Neuron (in vitro differentiated cells): ENCODE measurements around the gene STAC.
"Not testable (repeated sequence)": the region's sequence is repeated elsewhere in the genome, so short reads cannot be mapped to it uniquely, and the experiment has no call there.

Experiments
- H2AFZ ChIP-seq: one replicate; pipeline ENCODE4 v1.6.1; 2013; ENCODE audit warnings: low read depth, mild to moderate bottlenecking, inconsistent platforms, low read length, moderate library complexity
- H3K27me3 ChIP-seq: one replicate; pipeline ENCODE4 v1.6.1; 2013; ENCODE audit warnings: low read length; ENCODE audit not compliant: insufficient read depth
- H3K36me3 ChIP-seq: one replicate; pipeline ENCODE4 v1.6.1; 2013; ENCODE audit warnings: low read length; ENCODE audit not compliant: insufficient read depth
- H3K4me1 ChIP-seq: one replicate; pipeline ENCODE4 v1.6.1; 2013; ENCODE audit warnings: low read length; ENCODE audit not compliant: insufficient read depth
- H3K4me3 ChIP-seq: 2 replicates; pipeline ENCODE4 v1.5.1; 2013; ENCODE audit warnings: mild to moderate bottlenecking, low read length, moderate library complexity
- H3K9me3 ChIP-seq: one replicate; pipeline ENCODE4 v1.6.1; 2013; ENCODE audit warnings: low read length

Gene STAC

DNA sequence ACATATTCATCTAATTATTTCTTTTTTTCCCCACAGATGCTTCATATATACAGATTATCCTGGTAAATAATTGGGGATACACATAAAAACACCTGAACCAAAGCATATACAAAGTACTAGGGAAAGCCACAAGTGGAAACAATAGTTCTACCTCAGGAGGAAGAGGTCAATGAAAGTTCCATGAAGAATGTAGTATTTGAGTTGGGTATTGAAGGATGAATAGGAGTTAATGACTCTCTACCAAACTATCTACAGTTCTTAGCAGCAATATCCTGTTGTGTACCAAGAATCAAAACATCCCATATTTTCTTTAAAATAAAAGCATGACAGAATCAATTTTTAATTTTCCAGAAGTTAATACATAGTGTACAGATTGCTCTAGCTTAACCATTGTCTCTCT is 78.9 kb downstream of the STAC start:
- no peak overlapping the region for H3K4me3 ChIP-seq
- H3K36me3 ChIP-seq = no peaks in the 10 kb centered on the region
- H3K27me3 ChIP-seq = no peaks in the 10 kb centered on the region
- no peaks in the 10 kb centered on the region for H3K4me1 ChIP-seq
- no peak overlapping the region for H2AFZ ChIP-seq
- no peaks in the 10 kb centered on the region for H3K9me3 ChIP-seq

DNA sequence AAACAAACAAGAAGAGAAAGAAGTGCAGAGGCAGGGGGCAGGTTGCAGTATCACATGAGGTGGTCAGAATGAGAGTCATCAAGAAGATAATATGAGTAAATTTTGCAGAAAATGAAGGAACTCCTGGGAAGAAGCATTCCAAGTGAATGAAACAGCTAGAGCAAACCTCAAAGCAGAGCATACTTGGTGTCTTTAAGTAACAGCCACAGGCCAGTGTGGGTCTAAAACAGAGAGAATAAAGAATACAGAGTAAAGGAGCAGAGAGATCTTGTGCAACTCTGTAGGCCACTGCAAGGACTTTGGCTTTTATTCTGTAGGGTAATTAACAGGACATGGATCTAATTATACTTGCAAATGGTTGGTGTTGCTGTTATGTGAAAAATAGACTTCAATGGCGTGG is 81.3 kb downstream of the STAC start:
- Histone ChIP-seq H3K4me3 (no peak overlapping the region), H3K36me3 (no peaks in the 10 kb centered on the region), H2AFZ (no peak overlapping the region), H3K27me3 (no peaks in the 10 kb centered on the region), H3K4me1 (no peaks in the 10 kb centered on the region), H3K9me3 (no peaks in the 10 kb centered on the region)

DNA sequence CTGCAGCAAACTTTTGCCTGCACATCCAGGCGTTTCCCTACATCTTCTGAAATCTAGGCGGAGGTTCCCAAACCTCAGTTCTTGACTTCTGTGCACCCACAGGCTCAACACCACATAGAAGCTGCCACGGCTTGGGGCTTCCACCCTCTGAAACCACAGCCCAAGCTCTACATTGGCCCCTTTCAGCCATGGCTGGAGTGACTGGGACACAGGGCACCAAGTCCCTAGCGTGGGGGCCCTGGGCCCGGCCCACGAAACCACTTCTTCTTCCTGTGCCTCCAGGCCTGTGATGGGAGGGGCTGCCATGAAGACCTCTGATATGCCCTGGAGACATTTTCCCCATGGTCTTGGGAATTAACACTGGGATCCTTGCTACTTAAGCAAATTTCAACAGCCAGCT is 91.7 kb downstream of the STAC start:
- not testable (repeated sequence) for H3K27me3 ChIP-seq, H2AFZ ChIP-seq, H3K4me3 ChIP-seq, H3K4me1 ChIP-seq, H3K9me3 ChIP-seq, H3K36me3 ChIP-seq

DNA sequence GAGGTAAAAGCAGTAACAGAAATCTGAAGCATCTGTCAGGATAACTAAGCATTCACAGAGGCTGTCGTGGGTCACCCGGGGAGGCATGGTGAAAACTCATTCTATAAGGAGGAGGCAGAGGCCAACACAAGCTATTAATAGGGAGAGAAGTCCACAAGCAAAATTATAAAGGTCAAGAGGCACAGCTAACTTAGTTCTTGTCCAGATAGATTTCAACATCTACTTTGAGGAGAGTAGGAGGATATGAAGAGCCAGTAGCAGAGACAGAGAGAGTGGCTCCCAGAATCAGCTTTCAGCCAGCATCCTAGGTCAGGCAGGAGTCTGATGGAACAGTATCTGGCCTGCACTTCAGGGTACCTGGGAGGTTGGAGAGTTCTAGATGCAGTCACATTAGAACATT is 95.3 kb downstream of the STAC start:
- H3K4me1 ChIP-seq = no peaks in the 10 kb centered on the region
- H3K36me3 ChIP-seq = no peaks in the 10 kb centered on the region
- no peaks in the 10 kb centered on the region for H3K9me3 ChIP-seq
- no peaks in the 10 kb centered on the region for H3K27me3 ChIP-seq
- H2AFZ ChIP-seq = no peak overlapping the region
- H3K4me3 ChIP-seq = no peak overlapping the region

DNA sequence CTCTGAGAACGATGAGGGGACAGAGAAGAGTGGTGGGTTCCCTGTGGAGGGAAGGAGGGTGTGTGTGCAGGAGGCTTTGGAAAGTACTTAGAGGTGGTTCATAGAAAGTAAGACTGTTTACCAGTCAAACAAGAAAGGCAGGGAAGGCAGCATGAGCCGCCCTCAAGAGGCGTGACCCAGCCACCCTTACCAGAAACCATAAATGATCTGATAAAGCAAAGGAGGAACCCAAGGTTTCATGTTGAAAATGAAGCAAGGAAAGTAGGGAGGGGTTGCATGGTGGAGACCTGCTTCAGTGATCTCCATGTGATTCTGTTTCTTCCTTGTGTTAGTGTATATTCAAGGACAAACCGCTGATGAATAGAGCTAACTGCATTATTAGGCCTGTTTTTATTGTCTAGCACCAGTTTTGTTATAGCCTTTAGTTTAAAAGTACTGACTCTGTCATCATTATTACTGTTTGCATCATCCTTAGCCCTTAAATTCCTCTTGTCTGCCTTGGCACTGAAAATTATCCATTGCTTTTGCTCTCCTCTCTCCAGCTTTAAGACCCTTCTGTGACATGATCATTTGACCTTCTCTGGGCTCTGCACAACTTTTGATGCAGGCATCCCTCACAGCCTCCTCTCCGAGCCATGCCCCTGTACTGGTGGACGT is 96.1 kb downstream of the STAC start:
- Histone ChIP-seq H3K9me3 (no peaks in the 10 kb centered on the region), H3K27me3 (no peaks in the 10 kb centered on the region), H2AFZ (no peak overlapping the region), H3K4me3 (no peak overlapping the region), H3K36me3 (no peaks in the 10 kb centered on the region), H3K4me1 (no peaks in the 10 kb centered on the region)

DNA sequence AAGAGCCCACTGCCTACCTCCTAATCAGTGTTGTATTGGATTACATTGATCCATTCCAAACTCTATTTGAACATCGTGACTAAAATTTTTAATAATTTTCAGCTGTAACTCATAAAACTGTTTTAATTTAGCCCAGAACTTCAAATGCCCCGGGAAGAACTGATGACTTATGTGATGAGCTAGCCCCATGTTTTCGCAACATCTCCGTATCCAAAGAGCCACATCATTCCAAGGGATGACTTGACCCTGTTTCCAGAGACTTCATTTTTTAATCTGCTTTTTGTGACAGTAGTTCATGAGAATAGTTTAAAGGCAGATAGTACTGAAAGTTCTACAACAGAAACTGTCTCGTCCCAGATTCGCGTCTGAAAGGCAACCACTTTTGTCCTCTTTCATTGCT is 97.4 kb downstream of the STAC start:
- Histone ChIP-seq H3K4me1 (no peaks in the 10 kb centered on the region), H3K4me3 (no peak overlapping the region), H2AFZ (no peak overlapping the region), H3K9me3 (no peaks in the 10 kb centered on the region), H3K36me3 (no peaks in the 10 kb centered on the region), H3K27me3 (no peaks in the 10 kb centered on the region)

DNA sequence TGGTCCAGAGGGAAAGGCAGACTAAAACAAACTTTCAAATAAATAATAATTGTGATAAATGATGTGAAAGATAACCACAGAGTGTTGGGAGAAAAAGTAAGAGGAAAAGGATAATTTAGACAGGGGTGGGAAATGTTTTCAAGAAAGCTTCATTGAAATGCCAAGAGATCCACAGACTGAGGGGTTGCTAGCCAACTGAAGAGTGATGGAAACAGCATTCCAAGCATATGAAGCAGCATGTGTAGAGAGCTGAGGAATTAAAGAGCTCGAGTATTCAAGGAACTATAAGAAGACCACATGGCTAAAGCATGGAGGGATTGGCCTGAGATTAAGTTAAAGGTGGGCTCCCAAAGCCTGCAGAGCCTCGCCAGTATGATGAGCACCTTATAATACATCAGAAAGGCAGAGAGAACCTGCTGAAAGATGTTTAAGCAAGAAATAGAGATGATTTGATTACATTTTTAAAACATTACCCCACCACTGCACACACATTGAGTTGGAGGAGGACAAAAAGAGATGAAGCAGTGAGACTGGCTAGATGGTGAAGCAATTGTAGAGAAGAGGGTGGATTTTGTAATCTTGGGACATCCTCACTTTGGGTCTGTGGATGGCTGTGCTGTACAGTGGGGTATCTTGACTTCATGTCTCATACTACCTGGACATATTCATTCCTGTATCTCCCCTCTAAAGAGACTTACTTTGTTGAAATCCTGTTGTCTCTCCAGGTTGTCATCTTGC is 100.8 kb downstream of the STAC start:
- no peak overlapping the region for H3K4me3 ChIP-seq
- H2AFZ ChIP-seq = no peak overlapping the region
- H3K27me3 ChIP-seq = no peaks in the 10 kb centered on the region
- H3K9me3 ChIP-seq = no peaks in the 10 kb centered on the region
- H3K36me3 ChIP-seq = no peaks in the 10 kb centered on the region
- H3K4me1 ChIP-seq = no peaks in the 10 kb centered on the region

DNA sequence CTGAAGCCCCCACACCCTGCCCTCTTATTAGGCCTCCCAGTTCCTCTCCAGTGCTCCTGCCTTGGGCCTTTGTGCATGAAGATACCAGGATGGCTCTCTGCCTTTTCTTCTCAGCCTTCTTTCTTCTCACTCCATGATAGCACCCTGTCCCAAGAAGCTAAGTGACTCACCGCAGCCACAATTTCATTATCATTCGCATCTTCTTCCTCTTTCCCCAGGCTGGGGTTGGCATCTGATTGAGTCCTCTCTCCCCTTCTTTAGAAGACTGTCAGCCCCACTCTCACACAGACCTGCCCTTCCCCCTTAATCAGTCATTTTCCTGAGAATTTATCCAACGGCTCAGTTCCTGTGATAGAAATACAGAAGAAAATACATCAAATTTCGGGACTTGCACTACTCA is 102.0 kb downstream of the STAC start:
- no peaks in the 10 kb centered on the region for H3K36me3 ChIP-seq
- no peak overlapping the region for H3K4me3 ChIP-seq
- H3K27me3 ChIP-seq = no peaks in the 10 kb centered on the region
- no peak overlapping the region for H2AFZ ChIP-seq
- H3K9me3 ChIP-seq = no peaks in the 10 kb centered on the region
- no peaks in the 10 kb centered on the region for H3K4me1 ChIP-seq

DNA sequence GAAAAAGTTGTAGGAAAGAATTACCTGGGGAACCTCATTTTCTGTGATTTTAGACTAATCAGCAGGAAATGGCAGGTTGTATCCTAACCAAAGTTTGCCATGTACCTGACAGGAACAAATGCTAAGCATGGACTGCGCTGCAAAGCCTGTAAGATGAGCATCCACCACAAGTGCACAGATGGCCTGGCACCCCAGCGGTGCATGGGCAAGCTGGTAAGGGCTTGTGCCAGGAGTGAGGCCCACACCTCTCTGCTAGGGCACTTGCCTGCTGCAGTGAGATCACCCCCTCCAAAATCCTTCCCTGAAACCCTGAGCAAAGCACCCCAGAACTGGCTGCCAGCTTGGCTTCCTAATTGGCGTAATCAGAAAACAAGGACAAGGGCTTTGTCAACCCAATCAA is 102.6 kb downstream of the STAC start:
- no peak overlapping the region for H2AFZ ChIP-seq
- no peaks in the 10 kb centered on the region for H3K36me3 ChIP-seq
- no peaks in the 10 kb centered on the region for H3K9me3 ChIP-seq

DNA sequence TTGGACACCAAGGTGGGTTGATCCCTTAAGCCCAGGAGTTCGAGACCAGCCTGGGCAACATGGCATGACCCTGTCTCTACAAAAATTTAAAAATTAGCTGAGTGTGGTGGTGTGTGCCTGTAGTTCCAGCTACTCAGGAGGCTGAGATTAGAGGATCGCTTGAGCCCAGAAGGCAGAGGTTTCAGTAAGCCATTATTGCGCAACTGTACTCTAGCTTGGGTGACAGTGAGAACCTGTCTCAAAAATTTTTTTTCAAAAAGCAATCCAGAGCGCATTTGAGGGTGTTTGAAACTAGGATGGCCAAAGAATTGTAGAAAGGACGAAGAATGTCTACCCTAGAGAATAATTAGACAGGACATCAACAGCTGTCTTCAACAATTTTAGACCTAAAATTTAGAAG is 103.4 kb downstream of the STAC start:
- Histone ChIP-seq H3K4me3 (no peak overlapping the region), H3K27me3 (no peaks in the 10 kb centered on the region), H3K9me3 (no peaks in the 10 kb centered on the region), H2AFZ (no peak overlapping the region), H3K36me3 (no peaks in the 10 kb centered on the region), H3K4me1 (no peaks in the 10 kb centered on the region)

More for the DNA sequence above, 102.6 kb downstream of the STAC start:
- no peaks in the 10 kb centered on the region for H3K27me3 ChIP-seq
- H3K4me3 ChIP-seq = no peak overlapping the region
- no peaks in the 10 kb centered on the region for H3K4me1 ChIP-seq

DNA sequence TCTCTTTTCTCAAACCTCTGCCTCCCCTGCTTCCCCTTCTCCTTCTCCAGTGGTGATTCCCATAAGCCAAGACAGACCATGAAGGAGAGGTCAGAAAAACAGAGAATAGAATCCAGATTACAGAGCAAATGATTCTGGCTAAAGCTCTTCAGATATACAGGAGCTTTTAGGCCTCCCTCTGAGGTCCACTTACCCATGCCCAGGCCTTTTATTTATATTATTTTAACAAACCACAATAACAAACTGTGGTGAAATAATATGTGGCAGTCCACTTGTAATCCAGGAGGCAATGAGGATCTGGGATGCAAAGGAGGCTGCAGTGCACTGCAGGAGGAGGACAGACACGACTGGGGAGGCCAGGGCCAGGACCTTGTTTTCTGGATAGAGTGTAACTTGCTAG is 104.1 kb downstream of the STAC start:
- H3K27me3 ChIP-seq = no peaks in the 10 kb centered on the region
- no peak overlapping the region for H2AFZ ChIP-seq
- no peaks in the 10 kb centered on the region for H3K4me1 ChIP-seq
- no peak overlapping the region for H3K4me3 ChIP-seq
- H3K36me3 ChIP-seq = no peaks in the 10 kb centered on the region
- H3K9me3 ChIP-seq = no peaks in the 10 kb centered on the region

DNA sequence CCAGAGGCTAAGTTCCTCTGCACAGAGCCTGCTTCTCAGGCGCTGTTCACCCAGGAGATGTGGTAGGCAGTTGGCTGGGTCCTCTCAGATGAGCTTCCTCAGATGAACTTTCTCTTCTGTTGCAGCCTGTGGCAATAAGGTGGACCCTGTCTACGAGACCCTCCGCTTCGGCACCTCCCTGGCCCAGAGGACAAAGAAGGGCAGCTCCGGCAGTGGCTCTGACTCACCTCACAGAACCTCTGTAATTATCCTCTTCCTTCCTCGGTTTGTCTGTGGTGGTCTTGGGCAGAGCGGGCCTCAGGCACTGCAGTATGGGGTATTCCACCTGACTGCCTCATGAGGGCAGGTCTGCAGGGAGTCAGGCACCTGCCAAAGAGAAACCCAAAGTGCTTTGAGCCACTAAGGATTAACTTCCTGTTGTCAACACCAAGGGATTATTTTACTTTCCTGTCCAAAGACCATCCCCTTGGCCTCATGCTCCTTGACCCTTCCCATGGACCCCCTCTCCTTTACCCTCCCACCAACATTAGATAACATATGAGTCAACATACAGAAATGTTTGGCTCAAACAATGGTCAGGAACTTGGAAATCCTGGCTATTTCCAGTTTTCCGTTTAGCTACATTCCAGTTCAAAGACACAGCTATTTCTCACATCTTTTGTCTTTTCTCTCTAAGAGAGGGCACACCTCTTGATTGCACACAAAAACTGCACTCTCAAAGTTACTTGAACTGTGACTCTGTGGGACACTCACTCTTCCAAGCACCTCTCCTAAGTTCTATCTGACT is 105.9 kb downstream of the STAC start:
- Histone ChIP-seq H3K9me3 (no peaks in the 10 kb centered on the region), H3K4me3 (no peak overlapping the region), H2AFZ (no peak overlapping the region), H3K4me1 (no peaks in the 10 kb centered on the region), H3K36me3 (no peaks in the 10 kb centered on the region), H3K27me3 (no peaks in the 10 kb centered on the region)

DNA sequence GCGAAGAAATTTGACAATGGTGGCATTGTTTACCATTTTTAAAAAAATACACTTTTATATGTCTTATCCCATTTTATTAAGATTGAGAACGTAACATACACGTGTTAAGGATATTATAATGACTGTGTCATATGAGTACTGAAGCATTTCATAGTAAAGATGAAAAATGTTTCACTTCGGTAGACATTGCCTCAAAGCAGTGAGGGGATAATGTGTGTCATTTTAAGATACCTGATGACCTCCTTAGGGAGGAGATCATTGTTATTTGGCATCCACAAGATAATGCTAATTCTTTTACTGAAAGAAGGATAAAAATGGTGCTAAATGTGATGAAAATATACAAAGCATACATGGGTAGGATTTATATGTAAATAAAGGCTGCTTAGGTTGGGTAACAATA is 107.3 kb downstream of the STAC start:
- Histone ChIP-seq H2AFZ (no peak overlapping the region), H3K4me1 (no peaks in the 10 kb centered on the region), H3K36me3 (no peaks in the 10 kb centered on the region), H3K4me3 (no peak overlapping the region), H3K9me3 (no peaks in the 10 kb centered on the region), H3K27me3 (no peaks in the 10 kb centered on the region)
